T-helper 2 cell treated with Interferon-gamma antibody and Interleukin-4, amounts not matched to agents 100 ng/mL and 5 ng/mL, for 36 hours (primary cell): ENCODE measurements around the gene TRIM74. TPM values are rescaled to one million over a fixed set of nuclear protein-coding genes. Genes with fewer than 3 reads are reported as not detected.
"Not testable (repeated sequence)": the region's sequence is repeated elsewhere in the genome, so short reads cannot be mapped to it uniquely, and the experiment has no call there.

Experiments used
- intact Hi-C: fragments of 100-400 bp; cut with micrococcal nuclease; formaldehyde crosslinking; loops from one replicate; pipeline ENCODE4 v1.15.1; 2023
- total RNA-seq: library from RNA; stranded (reverse); gene quantifications from 2 replicates; pipeline ENCODE4 v1.2.3, GENCODE V29; 2022

TRIM74 gene
- total RNA-seq, 1 donor from 2014 or later: 2.0 TPM

DNA sequence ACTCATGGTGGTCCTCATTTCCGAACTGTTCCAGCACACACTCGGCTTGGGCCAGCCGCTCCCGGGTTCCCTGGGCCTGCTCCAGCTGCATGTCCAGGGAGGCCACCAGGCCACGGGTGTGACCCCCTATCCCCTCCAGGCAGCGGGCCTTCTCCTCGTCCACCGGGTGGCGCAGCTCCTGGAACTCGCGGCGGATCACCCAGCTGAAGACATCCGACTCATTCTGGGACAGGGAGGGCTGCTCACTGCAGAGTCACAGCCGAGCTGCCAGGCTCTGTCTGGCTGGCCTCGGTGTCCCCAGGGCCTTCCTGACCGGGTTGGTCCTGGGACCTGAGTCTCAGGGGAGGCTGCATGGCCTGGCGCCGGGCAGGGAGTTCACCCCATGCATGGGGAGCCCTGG, 9.2 kb downstream of the TRIM74 start:
- intact Hi-C loops: not testable (repeated sequence)

DNA sequence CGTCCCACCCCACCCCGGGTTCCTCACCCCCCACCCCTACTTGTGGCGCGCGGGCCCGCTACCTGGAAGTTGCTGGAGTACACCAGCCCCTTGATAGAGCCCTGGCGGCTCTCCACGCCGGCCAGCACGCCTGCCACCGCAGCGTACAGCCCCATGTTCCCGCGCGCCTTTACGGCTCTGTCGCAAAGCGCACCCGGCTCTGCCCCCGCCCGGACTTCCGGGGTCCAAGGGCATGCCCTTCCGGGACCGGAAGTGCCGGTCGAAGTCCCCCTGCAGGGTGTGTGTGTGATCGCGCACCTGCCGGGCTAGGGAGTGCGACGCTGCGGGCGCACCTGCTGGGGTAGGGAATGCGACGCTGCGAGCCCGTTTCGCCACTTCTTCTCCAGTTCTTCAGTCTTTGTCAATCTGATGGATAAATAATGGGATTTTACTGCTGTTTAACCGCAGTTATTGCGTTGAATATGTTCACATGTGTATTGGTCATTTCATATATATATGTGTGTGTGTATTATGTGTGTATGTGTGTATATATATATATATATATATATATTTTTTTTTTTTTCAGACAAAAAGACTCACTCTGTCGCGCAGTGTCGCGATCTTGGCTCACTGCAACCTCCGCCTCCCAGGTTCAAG, 14.6 kb downstream of the TRIM74 start:
- intact Hi-C loops: not testable (repeated sequence)

DNA sequence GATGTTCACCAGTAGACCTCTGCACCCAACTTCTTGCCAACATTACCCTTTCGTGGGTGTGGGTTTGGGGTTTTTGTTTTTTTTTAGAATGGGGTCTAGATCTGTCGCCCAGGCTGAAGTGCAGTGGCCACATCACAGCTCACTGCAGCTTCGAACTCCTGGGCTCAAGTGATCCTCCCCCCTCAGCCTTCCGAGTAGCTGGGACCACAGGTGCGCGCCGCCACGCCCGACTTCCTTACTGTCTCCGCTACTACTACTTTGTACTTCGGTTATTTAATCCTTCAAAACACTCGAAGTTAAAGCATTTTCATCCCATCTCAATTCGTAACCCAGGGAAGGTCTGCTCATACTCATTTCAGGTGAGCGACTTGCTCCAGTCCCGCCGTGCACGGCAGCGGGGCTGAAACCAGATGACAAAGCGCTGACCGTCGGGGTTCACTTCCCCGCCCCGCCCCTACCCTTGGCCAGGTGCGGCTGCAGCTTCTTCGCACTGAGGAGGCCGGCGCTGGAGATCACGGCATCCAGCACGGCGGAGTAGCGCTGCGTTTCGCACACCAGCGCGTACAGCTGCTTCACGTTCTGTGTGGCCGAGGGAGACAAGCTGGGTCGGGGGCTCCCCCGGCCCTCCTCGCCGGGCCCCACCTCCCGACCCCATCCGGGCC, 15.2 kb downstream of the TRIM74 start:
- intact Hi-C loops: not testable (repeated sequence)

DNA sequence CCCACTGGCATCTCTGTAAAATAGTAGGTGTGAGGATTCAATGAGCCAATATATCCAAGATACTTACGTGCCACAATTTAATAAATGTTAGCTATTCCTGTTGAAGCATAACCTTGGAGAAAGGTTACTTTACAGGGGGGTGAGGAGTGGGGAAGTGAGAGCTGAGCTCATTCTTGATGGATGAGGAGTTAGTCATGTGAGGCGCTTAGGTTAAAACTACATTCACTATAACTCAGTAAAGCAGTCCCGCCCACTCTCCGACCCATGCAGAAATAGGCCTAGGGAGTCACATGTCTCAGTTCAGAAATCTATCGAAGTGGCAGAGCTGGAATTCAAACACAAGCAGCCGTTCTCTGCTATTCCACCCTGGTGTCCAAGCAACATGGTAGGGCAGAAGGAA, 18.8 kb downstream of the TRIM74 start:
- intact Hi-C loops: not testable (repeated sequence)

DNA sequence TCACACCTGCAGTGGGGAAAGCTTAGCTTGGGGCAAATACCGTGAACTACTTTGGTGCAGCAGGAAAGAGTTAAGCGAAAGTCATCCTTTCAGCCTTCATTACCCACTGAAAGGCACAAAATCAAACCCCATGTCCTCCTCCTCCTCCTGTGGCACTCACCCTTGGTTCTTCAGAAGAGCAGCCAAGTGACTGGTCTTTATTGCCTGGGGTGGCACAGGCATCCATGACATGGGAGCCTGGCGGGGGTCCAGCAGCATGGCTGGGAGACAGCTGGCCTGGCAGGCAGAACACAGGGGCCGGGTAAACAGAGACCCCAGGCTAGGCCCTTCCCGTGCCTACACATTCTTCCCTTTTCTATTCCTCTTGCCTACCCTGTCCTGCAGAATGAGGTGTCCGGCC, 19.6 kb downstream of the TRIM74 start:
- intact Hi-C loops: not testable (repeated sequence)

DNA sequence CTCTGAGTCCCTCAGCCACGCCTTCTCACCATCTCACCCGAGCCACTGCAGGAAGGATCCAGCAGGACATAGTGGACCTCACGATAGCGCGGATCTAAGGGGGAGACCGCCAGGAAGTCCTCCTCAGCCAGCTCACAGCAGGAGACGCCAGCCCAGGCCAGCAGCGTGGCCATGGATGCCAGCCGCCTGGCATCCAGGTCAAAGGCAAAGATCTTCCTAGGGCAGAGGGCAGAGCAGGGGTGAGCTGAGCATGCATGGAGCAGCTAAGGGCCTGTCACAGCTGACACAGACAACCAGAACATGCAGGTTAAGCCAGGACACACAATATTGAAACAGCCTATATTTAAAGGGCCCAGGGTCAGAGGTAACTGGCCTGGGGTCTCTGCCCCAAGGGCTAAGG, 20.0 kb downstream of the TRIM74 start:
- intact Hi-C loops: not testable (repeated sequence)

DNA sequence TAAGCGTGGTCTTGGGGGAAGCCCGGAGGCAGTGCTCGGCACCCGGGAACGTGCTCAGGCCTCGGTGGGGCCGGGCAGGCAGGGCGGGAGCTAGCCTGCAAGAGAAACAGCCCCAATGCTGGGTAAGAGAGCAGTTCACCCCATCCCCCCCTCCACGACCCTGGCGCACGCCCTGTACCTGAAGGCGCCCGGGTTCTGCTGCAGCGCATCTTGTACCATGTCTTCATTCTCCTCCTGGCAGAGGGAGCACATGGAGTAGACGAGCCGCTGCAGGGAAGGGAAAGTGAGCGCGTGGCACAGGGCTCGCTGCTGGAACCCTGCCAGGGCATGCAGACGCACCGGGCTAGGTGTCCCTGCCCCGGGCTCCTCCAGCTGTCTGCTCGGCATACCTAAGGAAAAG, 20.6 kb downstream of the TRIM74 start:
- intact Hi-C loops: not testable (repeated sequence)

DNA sequence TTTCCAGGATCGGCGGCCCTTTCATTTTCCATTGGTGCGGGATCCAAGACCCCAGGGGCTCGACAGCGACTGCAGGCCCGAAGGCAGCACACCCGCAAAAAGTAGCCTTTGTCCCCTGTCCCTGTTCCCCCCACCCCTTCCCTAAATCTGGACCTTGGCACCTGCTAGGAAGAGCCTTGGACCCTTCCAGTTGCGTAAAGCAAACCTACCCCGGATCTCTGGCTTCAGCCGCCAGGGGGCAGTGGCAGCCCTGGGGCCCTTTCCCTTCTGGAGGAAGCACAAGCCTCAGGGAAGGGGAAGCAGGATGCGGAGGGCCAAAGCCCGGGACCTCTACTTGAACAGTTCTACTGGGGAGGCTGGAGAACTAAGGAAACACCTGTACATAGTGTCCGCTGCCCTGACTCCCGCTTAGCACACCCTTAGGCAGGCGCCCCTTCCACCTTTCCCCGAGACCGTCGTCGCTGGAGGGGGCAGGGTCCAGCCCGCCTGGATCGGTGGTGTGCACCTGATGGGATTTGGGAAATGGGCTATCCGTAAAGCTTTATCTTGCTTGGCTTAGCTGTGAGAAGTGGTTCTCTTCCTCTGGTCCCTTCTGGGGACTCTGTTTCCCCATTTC, 23.0 kb downstream of the TRIM74 start:
- intact Hi-C loops: not testable (repeated sequence)

DNA sequence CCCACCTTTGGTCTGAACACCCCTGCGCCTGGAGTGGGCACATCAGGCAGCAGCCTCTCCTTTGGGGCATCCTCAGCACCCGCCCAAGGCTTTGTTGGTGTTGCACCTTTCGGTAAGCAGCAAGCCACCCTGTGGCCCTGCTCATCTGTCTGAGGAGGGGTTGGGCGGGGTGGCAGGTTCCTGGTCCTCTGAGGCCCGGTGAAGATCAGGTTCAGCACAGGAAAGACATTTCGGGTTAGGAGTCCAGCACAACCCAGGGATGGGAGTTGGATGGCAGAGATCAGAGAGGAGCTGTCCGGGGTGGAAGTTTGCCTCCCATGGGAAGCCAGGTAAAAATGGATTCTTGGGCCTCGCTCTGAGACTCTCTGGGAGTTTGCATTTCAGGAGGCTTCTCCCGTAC, 23.7 kb downstream of the TRIM74 start:
- intact Hi-C loops: not testable (repeated sequence)

DNA sequence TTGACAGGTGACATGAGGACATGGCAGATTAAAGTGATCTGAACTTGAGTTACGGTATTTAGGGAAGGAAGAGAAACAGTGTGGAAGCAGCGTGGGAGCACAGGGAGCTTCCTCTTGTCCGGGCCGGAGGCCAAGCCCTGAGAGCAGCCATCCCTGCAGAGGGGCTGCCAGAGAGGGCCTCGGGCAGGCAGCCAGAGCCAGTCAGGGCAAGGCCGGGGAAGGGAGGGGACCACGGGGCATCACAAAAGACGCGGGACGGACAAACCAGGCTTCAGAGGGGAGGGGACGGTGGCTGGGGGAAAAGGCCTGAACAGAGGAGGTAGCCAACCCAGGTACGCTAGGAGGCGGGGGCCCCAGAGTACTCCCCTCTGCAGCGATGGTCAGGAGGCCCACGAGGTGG, 24.3 kb downstream of the TRIM74 start:
- intact Hi-C loops: not testable (repeated sequence)

DNA sequence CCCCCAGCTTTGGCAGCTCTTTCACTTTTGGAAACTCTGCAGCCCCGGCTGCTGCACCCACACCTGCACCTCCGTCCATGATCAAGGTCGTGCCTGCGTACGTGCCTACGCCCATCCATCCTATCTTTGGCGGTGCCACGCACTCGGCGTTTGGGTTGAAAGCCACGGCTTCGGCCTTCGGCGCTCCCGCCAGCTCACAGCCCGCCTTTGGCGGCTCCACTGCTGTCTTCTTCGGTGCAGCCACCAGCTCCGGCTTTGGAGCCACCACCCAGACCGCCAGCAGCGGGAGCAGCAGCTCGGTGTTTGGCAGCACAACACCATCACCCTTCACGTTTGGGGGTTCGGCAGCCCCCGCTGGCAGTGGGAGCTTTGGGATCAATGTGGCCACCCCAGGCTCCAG, 26.3 kb downstream of the TRIM74 start:
- intact Hi-C loops: not testable (repeated sequence)

DNA sequence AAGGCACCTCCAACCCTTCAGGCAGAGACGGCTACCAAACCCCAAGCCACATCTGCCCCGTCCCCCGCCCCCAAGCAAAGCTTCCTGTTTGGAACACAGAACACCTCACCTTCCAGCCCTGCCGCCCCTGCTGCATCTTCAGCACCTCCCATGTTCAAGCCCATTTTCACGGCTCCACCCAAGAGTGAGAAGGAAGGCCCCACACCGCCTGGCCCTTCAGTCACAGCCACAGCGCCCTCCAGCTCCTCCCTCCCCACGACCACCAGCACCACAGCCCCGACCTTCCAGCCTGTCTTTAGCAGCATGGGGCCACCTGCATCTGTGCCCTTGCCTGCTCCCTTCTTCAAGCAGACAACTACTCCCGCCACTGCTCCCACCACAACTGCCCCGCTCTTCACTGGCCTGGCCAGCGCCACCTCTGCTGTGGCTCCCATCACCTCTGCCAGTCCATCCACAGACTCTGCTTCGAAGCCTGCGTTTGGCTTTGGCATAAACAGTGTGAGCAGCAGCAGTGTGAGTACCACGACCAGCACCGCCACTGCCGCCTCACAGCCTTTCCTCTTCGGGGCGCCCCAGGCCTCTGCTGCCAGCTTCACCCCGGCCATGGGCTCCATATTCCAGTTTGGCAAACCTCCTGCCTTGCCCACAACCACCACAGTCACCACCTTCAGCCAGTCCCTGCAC, 27.1 kb downstream of the TRIM74 start:
- intact Hi-C loops: not testable (repeated sequence)

DNA sequence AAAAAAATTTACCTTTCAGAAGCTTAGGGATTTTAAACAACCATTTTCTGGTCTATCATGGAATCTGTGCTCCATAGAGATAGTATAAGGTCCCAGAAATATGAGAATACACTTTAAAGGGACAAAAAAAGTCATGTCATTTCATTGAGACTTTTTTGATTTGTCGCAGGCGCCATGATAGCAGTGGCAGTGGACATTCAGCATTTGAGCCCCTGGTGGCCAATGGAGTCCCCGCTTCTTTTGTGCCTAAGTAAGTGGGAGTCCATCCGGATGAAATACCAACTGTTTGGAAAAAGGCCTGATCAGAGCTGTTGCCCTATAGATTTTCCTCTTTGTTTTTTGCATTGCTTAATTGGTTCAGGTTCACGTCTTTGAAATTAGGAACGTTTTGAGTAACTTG, 41.0 kb downstream of the TRIM74 start:
- intact Hi-C loops: not testable (repeated sequence)

DNA sequence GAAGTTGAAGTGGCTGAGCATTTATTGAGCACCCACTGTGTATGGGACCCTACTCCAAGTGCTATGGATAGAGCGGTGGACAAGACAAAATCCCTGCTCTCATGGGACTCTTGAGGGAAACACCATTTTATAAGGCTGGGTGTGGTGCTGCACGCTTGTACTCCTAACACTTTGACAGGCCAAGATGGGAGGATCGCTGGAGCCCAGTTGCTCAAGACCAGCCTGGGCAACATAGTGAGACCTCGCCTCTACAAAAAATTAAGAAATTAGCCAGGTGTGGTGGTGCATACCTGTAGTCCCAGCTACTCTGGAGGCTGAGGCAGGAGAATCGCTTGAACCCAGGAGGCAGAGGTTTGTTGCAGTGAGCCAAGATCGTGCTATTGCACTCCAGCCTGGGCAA, 41.5 kb downstream of the TRIM74 start:
- intact Hi-C loops: not testable (repeated sequence)

DNA sequence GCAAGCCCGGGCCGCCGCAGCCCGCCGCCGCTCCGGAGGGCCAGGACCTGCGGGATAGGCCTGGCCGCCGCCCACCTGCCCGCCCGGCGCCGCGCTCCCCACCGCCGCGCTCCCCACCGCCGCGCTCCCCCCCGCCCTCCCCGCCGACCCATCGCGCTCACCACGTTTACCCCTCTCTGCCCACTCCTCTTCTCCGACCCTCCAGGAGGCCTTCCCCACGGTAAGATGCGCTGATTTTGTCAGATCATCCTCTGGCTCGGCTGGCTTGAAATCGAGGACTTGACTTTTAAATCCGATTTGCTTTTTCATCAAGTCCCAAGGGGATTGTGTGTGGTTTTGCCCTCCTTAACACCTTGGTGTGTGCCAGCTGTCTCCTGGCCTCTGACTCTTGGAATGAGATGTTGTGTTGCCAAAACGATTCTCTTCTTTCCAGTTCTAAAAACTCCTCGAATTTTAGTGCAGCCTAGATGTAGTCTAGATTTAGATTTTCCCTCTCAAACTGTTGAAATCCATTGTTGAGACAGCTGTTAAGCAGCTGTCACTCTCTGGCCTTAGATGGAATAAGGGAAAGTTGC, 43.6 kb downstream of the TRIM74 start:
- intact Hi-C loops: loop anchor here (1.0 to 2.0 kb wide), 2 partner anchors 46 to 97 kb away; partner anchors contain the start of gene TYW1B

DNA sequence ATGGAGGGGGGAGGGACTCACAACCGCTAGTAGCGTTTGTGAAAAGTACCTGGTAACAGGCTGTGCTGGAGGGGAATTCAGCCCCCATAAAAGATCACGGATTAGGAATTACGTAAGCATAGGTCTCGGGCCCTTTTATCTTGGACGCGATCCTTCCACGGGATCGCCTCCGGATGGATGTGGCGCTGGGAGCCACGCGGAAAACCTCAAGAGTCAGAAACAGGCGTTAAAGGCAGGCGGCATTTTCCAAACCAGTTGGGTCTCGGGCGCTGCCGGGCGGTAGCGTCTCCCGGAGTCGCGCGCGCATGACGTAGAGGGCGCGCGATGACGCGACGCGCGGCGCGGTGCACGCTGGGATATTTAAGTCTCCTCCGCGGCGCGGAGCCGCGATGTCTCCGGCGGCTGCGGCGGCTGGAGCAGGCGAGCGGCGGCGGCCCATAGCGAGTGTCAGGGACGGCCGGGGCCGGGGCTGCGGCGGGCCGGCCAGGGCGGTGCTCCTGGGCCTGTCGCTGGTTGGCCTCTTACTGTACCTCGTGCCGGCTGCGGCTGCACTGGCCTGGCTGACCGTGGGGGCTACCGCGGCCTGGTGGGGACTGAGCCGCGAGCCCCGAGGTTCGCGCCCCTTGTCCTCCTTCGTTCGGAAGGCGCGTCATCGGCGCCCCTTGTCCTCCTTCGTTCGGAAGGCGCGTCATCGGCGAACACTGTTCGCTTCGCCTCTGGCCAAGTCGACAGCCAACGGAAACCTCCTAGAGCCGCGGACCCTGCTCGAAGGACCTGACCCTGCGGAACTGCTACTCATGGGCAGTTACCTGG, 44.3 kb downstream of the TRIM74 start, which contains the start of gene POM121:
POM121 (plus strand) TSS at position 363 of the 813 bp plus-strand sequence; CDS start at position 390, 27 bp downstream.
- intact Hi-C loops: loop anchor here (1.0 to 2.0 kb wide), 2 partner anchors 46 to 96 kb away; partner anchors contain the start of gene TYW1B

DNA sequence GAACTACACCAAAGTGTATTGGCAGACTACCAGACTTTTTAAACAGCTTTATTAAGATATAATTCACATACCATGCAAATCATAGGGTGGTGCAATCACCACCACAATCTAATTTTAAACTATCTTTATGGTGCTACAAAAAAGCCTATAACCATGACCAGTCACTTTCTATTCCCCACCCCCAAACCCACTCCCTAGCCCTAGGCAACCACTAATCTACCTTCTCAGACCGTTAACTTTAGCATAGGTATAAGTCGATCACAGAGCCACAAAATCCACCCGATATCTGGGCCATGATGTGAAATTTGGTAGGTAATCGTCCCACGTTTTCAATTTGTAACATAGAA, 44.9 kb downstream of the TRIM74 start:
- intact Hi-C loops: loop anchor here (2.0 kb wide), 1 partner anchor 96 kb away; the partner anchor contains the start of gene TYW1B

DNA sequence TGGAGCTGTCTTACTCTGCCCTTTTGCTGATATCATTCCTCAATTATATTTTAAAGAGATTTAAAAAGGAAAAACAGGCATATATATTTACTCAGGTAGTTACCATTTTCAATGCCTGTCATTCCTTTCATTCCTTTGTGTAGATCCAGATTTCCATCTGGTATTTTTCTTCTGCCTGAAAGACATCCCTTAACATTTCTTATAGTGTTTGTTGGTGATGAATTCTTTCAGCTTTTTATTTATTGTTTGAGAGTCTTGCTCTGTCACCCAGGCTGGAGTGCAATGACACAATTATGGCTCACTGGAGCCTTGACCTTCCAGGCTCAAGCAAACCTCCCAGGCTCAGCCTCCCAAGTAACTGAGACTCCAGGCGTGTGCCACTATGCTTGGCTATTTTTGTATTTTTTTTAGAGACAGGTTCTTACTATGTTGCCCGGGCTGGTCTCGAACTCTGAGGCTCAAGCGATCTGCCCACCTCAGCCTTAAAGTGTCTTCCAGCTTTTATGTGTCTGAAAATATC, 50.0 kb downstream of the TRIM74 start:
- intact Hi-C loops: no loop called here

DNA sequence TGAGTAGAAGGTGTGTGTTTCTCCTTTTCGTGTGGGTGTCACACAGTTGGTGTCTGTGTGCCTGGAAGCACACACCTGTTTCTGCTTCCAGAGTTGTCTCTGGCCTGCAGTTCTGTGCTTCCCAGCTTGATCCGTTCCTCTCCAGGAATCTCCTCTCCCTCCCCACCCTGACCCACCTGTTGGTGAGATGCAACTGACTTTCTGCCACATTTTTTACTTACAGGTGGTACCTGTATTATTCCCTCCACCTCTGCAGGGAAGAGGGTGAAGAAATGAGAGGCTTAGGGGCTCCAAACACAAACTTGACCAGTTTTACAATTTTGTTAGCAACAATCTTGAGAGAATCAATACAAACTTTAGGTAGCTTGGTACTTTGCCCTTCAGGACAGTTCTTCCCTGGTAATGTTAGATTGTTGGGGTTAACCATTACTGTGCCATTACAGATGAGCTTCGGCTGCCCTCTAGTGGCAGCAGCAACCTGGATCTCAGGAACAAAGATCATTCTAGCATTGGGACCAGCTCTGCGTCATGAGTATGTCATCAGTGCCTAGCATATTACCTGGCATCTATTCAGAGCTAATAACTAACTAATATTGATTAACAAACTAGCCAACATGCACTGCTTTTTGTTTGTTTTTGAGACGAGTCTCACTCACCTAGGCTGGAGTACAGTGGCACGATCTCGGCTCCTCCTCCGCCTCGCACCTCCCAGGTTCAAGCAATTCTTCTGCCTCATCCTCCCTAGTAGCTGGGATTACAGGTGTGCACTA, 54.3 kb downstream of the TRIM74 start:
- intact Hi-C loops: not testable (repeated sequence)

DNA sequence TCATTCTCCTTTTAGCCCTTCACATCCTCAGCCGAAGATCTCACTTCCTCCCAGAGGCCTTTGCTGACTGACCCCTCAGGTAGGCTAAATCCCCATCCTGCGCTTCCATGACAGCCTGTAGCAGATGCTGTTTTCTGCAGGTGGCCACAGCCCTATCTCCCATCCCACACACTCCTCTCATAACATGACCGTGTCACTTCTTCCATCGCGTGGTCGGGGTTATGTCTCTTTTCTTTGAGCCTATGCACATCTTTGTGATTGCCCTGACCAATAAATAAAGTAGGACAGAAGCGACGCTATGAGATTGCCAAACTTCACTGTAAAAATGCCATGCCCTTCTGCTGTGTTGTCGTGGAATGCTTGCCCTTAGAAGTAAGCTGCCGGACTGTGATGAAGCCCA, 55.5 kb downstream of the TRIM74 start:
- intact Hi-C loops: not testable (repeated sequence)
